Mucosa of rectum (tissue), 2 donors: ENCODE results near the gene GRM5.
"Not testable (repeated sequence)": the region's sequence is repeated elsewhere in the genome, so short reads cannot be mapped to it uniquely, and the experiment has no call there.

Experiments
- H3K27ac ChIP-seq, 2 donors: one replicate each; pipeline ENCODE4 v1.7.0; 2013; ENCODE audit warnings: inconsistent platforms in 2 of 2, low read depth in 2 of 2, low read length in 2 of 2
- H3K27me3 ChIP-seq, 2 donors: one replicate each; pipeline ENCODE4 v1.7.0; 2013; ENCODE audit warnings: low read length in 2 of 2; ENCODE audit not compliant: control insufficient read depth in 2 of 2, insufficient read depth in 2 of 2
- H3K36me3 ChIP-seq, 2 donors: one replicate each; pipeline ENCODE4 v1.7.0; 2013; ENCODE audit warnings: low read length in 2 of 2; ENCODE audit not compliant: control insufficient read depth in 2 of 2, insufficient read depth in 2 of 2
- H3K4me1 ChIP-seq, 2 donors: one replicate each; pipeline ENCODE4 v1.7.0; 2013; ENCODE audit warnings: low read length in 2 of 2, mild to moderate bottlenecking in 1 of 2; ENCODE audit not compliant: control insufficient read depth in 2 of 2, insufficient read depth in 2 of 2
- H3K4me3 ChIP-seq, 2 donors: one replicate each; pipeline ENCODE4 v1.7.0; 2013; ENCODE audit warnings: low read length in 2 of 2
- H3K9ac ChIP-seq, 2 donors: one replicate each; pipeline ENCODE4 v1.7.0; 2013; ENCODE audit warnings: low read length in 2 of 2, low read depth in 1 of 2, mild to moderate bottlenecking in 1 of 2
- H3K9me3 ChIP-seq, 2 donors: one replicate each; pipeline ENCODE4 v1.7.0; 2013; ENCODE audit warnings: low read length in 2 of 2; ENCODE audit not compliant: control insufficient read depth in 2 of 2
- donor health status: healthy.
- donor health status: Normal muscosa, but diverticular disease.

The GRM5 gene

DNA sequence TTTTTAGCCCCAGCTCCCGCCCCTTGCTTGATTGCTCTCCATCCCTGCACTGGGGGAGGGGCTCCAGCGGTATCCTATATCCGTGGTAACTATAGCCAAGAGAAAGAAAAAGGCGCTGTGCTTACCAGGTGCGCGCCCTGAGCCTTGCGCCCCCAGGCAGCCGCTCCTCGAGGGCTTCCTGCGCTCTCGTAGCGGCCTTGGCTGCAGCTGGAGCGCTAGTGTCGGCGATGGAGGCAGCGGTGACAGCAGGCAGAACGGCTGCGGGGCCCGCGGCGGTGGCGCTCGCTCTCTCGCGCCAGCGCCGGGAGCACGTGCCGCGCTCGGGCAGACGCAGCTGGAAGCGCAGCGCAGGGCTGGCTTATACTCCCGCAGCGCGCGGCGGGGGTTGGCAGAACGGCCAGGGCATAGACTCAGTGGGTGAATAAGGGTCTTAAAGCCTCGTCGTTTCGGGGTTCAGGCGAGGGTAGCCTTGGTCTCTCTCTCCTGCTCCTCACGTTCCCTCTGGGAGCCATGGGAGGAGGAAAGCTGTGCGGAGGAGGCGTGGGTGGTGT is at the start of gene GRM5:
GRM5 (minus strand) TSS at position 332 of the 551 bp plus-strand sequence. CDS start 18,110 bp downstream, outside the sequence.
- not testable (repeated sequence) for H3K9ac ChIP-seq, H3K27me3 ChIP-seq, H3K36me3 ChIP-seq, H3K9me3 ChIP-seq, H3K4me1 ChIP-seq, H3K27ac ChIP-seq, H3K4me3 ChIP-seq

DNA sequence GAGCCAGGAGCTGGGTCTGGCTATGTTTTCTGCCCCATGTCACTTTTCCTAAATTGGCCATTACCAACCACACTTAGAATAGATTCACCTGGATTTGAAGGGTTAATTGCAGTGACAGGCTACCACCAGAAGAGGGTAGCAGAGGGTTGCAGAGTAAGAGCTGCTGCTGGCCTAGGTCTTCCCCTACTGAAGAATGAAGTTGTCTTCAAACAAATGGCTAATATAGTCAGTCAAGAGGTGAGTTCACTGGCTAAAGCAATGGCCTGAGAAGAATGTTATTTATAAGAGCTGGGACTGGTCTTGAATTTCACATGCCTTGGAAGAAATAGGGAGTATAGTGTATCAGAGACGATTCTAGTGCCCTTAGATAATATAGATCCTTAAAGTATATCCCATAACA is 32.2 kb upstream of the GRM5 start:
- not testable (repeated sequence) for H3K27me3 ChIP-seq, H3K36me3 ChIP-seq, H3K4me1 ChIP-seq, H3K9ac ChIP-seq, H3K4me3 ChIP-seq, H3K27ac ChIP-seq, H3K9me3 ChIP-seq

DNA sequence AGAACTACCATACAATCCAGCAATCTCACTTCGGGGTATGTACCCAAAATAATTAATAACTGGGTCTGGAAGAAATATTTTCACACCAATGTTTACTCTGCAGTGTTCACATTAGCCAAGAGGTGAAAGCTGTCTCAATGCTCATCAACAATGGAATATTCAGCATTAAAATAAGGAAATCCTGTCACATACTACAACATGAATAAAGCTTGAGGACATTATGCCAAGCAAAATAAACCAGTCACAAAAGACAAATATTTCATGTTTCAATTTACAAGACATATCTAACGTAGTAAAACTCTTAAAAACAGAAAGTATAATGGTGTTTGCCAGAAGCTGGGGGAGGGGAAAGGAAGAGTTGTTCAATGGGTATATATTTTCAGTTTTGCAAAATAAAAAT is 28.0 kb upstream of the GRM5 start:
- H3K36me3 ChIP-seq, H3K4me1 ChIP-seq, H3K9me3 ChIP-seq, H3K9ac ChIP-seq, H3K27ac ChIP-seq, H3K4me3 ChIP-seq, H3K27me3 ChIP-seq: not testable (repeated sequence)

DNA sequence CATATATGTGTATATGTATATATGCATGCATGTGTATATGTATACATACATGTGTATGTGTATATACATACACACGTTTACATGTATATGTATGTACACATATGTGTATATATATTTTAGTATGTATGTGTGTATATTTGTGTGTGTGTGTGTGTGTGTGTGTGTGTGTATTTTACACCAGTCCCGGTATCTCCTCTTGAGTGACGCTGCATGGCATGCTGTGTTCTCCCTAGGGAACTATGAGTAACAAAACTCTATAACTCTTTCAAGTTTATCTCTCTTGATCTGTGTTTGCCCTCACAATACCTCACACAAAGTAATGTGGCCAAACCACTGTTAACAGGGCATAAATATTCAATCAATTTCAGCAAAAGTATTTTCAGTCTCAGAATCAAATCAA is 19.2 kb upstream of the GRM5 start:
- not testable (repeated sequence) for H3K27me3 ChIP-seq, H3K9me3 ChIP-seq, H3K4me1 ChIP-seq, H3K9ac ChIP-seq, H3K4me3 ChIP-seq, H3K27ac ChIP-seq, H3K36me3 ChIP-seq

DNA sequence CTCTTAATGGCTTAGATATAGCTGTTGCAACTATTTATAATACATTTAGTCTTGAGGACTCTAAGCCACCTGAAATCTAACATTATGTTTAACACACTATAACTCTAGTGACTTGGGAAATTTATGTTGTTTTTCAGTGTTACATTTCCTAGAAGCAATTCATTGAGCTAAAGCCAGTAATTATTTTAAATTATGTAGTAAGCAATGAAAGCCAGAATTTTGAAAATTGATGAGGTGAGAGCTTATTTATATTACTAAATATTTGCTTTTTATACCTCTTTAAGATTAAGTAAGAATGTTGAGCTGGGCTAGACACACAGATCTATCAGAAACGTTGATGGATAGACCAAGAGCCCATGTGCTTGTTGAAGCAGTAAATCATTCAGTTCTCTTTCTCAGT is 5.1 kb upstream of the GRM5 start:
- H3K9me3 ChIP-seq, H3K4me1 ChIP-seq, H3K36me3 ChIP-seq, H3K27me3 ChIP-seq, H3K27ac ChIP-seq, H3K4me3 ChIP-seq, H3K9ac ChIP-seq: not testable (repeated sequence)

DNA sequence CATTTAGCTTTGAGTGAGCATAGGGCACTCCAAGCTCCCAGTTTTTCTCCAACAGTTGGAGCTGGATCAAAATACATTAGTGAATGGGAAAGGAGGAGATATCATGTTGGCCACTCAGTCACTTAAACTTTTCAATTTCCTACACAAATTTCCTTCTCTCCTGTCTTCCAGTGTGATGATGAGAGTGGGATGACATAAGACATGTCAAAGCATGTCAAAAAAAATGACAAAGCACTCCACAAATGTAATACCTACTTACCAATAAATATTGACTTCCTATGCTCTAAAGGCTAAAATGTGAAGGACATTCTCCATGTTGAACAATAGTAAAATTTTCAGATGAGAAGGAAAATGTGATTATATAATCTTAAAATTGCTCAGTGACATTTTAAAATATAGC is 1.5 kb upstream of the GRM5 start:
- H3K27ac ChIP-seq, result no peak overlapping the region
- H3K36me3 ChIP-seq, result no peaks in the 10 kb centered on the region
- no peaks in the 10 kb centered on the region for H3K4me1 ChIP-seq
- no peak overlapping the region for H3K9ac ChIP-seq
- no peak overlapping the region for H3K4me3 ChIP-seq
- no peaks in the 10 kb centered on the region for H3K27me3 ChIP-seq
- H3K9me3 ChIP-seq, result no peaks in the 10 kb centered on the region

DNA sequence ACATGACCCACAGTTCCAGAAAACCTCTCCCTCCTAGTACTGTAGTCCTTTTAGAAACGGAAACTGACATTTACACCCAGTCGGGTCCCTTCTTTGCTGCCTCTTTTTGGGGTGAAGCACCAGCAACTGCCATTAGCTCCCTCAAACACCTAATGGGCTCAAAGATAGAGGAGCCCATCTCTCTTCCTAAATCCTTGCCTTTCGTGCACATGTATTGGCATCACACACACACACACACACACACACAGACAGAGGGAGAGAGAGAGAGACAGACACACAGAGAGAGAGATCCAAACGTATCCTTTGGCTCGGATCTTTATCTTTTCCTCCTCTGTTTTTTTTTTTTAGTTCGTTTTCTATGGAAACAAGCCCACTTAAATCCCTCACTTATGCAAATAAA is 716 bp downstream of the GRM5 start:
- no peaks in the 10 kb centered on the region for H3K9me3 ChIP-seq
- H3K4me3 ChIP-seq, result no peak overlapping the region
- no peaks in the 10 kb centered on the region for H3K4me1 ChIP-seq
- H3K9ac ChIP-seq, result no peak overlapping the region
- no peaks in the 10 kb centered on the region for H3K36me3 ChIP-seq
- H3K27me3 ChIP-seq, result no peaks in the 10 kb centered on the region
- no peak overlapping the region for H3K27ac ChIP-seq

DNA sequence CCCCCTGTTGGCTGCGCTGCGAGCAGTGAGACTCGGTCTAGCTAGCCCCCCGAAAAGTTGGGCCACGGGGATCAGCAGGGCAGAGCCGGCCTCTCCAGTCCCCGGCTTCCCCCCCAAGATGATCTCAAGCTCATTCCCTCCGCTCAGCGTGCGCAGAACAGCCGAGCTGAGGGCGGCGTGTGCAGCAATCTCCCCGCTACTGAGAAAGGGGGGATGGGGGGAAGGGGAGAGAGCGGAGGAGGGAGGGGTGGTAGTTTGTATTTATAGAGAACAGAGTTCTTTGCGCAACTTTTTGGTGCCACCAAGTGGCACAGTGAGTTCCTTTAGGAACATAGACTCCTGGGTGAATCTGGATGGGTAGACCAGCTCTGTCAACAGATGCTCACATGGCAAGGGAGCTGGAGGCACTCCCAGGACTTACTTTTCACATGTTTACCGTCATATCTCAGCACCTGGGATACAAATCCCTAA is 2.3 kb downstream of the GRM5 start:
- H3K4me1 ChIP-seq, H3K27me3 ChIP-seq, H3K36me3 ChIP-seq, H3K27ac ChIP-seq, H3K9me3 ChIP-seq, H3K9ac ChIP-seq, H3K4me3 ChIP-seq: not testable (repeated sequence)

DNA sequence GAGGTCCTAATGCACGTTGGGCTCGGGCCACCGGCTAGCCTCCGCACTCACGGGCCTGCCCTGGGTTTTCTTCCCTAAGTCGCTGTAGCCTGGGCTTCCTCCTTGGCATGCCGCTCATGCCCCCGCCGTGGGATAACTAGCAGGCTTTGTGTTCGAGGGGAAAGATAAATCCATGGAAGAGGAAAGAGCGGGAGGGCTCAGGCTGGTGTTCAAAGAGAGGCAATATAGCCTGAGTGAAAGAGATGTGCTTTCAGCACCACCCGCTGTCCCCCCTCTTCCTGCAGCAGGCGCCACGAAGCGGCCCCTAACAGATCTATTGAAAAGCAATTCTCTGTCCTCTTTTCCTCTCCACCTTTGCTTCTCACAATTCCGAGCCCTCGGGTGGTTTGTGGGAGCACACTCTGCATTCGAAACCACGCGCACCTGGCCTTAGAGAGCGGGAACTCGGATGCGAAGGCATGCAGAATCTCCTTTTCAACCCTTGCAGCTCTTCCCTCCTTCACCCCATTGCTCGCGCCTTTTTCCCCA is 2.9 kb downstream of the GRM5 start:
- H3K27me3 ChIP-seq, H3K27ac ChIP-seq, H3K4me3 ChIP-seq, H3K36me3 ChIP-seq, H3K9me3 ChIP-seq, H3K4me1 ChIP-seq, H3K9ac ChIP-seq: not testable (repeated sequence)

DNA sequence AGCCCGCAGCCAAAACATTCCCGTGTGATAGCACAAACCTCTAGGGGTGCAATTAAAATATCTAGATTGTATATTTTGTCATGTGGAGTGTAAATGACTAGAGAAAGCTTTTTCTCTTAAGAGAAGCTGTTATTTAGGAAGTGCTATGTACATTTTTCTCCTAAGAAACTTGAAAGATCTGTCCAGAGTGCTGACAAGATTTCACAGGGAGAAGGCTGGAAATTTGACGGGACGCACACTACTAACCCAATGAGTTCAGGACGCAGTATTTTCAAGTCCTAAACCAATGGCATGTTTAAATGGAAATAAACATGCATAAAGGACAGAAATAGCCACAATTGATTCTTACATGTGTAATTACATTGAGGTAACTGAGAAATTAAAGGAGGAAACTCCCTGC is 3.9 kb downstream of the GRM5 start:
- H3K27me3 ChIP-seq, H3K27ac ChIP-seq, H3K4me3 ChIP-seq, H3K36me3 ChIP-seq, H3K4me1 ChIP-seq, H3K9ac ChIP-seq, H3K9me3 ChIP-seq: not testable (repeated sequence)

DNA sequence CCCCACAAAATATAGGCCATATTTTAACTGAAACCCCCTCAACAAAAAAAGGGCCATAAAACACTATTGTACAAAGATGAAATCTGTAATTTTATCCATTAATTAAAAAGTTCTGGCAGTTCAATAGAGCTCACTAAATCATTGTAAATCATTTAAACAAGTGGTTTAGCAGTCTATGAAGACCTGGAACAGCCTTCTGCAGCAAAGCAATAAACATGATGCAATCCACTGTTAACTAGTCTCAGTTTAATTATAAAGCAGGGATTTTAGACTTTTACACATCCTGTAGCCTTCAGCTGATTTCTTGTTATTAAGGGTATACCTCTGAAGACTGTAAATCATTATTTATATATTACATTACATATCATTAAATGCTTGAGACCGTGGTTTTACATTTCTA is 8.4 kb downstream of the GRM5 start:
- not testable (repeated sequence) for H3K36me3 ChIP-seq, H3K27me3 ChIP-seq, H3K9me3 ChIP-seq, H3K4me3 ChIP-seq, H3K27ac ChIP-seq, H3K9ac ChIP-seq, H3K4me1 ChIP-seq
